ENCODE measurements around the gene WBP11.

- TF ChIP-seq CTCF (IDR thresholded peaks at IDR 0.05; ENCODE audit: insufficient read depth, low read length, poor library complexity, severe bottlenecking) = no peak
- no peak for TF ChIP-seq EZH2phosphoT487 (conservative IDR thresholded peaks at IDR 0.05; ENCODE audit: low read length)
Observed at GRCh38 chr12:14826491-14826890, 23.2 kb upstream of the WBP11 start.
